Inflammatory macrophage treated with lipopolysaccharide for 4 hours (primary cell): ENCODE data around the gene MRPS15.
A peak's percentile ranks its signal among the peaks of the same experiment; 100 is the strongest.
"Not testable (repeated sequence)": the region's sequence is repeated elsewhere in the genome, so short reads cannot be mapped to it uniquely, and the experiment has no call there.

Source experiments
- DNase-seq: peaks from one replicate; pipeline ENCODE4 v3.0.0-alpha.2; 2020

MRPS15 gene

DNA sequence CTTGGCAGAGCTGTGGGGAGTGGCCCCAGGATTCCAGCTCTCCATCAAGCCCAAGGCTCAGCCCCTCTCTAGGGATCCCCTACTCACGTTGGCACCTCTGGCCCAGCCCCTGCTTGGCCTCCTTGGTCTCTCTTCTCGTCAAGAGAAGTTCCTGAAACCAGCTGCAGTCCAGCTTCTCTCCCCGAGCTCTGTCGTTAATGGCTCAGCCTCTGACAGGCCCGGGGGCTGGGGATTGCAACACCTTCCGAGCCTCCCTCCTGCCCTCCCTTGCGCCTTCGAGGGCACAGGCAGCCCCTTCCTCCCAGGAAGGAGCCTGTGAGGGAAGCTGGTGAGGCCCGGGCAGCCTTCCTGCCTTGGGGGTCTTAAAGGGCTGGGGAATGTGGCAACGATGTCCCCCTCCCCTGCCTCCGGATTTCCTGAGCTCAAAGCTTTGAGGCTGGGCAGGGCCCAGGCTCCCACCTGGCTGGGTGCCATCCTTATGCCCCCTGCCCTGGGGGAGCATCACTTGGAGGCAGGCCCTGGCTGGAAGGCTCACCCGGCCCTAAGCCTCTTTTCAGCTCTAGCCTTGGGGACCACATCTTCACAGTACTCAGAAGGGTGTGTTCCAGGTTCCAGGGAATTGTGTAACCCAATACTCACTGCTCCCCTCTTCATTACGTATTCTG, 18.7 kb upstream of the MRPS15 start, which contains the start of gene CSF3R:
CSF3R (minus strand) TSS at position 190 of the 665 bp plus-strand sequence. CDS start 3,417 bp downstream, outside the sequence.
- DNase-seq: peak; percentile 59

DNA sequence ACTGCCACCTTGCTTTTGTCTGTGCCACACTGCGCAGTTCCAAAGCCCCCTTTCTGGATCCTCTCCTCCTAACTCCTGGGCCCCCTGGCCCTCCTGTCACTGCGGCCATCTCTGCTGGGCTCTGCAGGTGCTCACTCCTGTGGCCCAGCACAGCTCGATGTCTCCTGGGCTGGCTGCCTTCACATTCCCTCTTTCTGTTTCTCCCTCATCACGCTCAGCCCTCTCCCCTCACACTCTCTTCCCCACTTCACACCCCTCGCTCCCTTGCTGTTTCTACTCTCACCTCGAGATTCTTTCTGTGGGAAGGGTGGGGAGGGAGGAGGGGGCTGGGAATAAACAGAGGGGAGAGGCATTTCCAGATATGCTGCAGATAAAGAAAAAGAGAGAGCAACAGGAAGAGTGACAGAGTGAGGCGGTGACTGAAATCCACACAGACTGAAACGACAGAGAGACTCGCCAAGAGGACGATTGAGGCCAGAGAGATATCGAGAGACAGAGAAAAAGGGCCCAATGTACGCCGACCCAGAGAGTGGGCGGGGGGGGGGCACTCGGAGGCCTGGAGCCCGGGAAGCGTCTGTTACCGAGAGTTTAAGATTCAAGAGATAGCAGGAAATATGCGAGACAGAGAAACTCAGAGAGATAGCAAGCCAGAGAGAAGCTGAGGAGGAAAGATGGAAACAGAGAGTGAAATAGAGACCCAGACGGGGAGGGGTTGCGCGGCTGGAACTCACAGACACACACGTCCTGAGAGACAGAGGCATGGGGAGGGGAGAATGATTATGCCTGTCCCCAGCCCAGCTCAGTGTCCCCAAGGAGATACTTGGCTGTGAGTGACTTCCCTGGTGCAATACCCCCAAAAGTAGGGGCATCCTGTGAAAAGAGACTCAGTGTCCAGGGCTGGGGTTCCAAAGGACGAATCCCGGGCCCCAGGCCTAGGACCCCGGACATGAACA, 17.9 kb upstream of the MRPS15 start:
- DNase-seq: peak; percentile 24

DNA sequence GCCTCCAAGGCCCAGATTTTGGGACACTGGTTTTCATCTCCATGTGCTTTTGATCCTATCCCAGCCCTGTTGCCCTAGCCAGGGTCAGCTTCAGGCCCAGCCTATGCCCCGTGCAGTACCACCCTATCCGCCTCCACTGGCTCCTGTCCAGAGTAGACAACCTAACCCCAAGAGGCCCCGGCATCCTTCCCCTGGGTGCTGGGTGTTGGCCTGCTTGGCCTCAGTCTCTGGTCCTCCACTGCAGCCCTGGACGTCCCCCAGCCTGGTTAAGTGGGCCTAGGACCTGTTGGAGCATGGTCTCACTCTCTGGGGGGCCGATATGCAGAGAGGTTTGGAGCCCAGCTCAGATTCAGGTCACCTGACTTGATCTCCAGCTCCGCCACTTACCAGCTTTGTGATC, 16.9 kb upstream of the MRPS15 start:
- no peak for DNase-seq

DNA sequence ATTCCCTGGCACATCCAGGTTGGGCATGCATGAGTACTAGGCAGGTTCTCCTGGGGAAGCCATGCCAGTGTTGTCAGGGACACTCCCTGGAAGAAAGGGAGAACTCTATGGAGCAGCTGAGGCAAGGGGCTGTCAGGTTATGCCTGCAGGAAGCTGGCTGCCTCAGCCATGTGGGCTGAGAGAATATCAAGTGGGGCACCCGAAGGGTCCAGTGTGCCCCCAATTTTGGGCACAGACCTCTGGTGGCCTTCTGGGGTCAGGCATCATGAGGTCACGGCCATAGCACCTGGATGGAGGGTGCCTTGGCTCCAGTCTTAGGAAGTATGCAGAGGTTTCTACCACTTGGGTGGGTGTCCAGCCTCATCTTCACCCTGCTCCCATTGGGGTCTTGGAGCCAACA, 16.0 kb upstream of the MRPS15 start:
- DNase-seq: no peak

DNA sequence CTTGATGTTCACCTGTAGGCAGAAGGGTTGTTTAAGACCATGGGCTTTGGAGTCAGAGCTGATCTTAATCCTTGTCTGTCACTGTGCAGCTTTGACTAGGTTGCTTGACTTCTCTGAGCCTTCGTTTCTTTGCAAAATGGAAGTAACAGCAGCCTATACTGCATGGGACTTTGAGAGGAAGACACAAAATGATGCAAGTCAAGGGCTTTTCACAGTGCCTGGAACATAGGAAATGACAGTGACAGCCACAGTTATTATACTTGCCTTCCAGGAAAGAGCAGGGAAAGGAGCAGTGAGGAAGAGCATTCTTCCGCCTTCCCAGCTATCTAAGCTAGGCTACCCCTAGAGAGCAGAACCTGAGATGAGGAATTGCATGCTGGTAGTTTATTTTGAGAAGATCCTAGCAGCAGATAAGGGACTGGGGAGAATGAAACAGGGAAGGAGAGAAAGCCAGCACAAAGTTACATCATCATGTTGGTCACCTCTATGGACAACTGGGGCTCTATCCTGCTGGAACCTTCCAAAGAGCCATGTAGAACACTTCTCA, 15.4 kb upstream of the MRPS15 start:
- peak; percentile 17 for DNase-seq

DNA sequence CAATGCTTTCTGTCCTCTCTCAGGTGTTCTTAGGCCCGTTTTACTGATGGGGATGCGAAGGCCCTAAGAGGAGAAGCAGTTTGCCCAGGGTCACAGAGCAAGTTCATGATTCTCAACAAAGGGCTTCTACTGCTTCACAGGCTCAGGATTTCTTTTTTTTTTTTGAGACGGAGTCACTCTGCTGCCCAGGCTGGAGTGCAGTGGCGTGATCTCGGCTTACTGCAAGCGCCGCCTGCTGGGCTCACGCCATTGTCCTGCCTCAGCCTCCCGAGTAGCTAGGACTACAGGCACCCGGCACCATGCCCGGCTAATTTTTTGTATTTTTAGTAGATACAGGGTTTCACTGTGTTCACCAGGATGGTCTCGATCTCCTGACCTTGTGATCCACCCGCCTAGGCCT, 13.4 kb upstream of the MRPS15 start:
- DNase-seq: not testable (repeated sequence)

DNA sequence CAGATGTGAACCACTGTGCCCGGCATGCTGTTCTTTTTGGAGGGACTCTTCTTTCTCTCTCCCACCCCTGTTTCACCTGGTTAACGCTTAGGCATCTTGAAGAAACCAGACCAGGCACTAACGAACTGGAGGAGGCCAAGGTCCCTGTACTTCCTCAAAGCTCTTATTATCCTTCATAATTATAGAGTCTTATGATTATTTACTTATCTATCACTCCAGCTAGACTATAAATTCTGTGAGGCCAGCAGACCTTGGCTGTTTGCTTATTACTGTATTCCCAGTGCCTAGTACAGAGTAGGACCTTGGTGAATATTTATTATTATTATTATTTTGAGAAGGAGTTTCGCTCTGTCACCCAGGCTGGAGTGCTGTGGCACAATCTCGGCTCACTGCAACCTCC, 12.8 kb upstream of the MRPS15 start:
- no peak for DNase-seq

DNA sequence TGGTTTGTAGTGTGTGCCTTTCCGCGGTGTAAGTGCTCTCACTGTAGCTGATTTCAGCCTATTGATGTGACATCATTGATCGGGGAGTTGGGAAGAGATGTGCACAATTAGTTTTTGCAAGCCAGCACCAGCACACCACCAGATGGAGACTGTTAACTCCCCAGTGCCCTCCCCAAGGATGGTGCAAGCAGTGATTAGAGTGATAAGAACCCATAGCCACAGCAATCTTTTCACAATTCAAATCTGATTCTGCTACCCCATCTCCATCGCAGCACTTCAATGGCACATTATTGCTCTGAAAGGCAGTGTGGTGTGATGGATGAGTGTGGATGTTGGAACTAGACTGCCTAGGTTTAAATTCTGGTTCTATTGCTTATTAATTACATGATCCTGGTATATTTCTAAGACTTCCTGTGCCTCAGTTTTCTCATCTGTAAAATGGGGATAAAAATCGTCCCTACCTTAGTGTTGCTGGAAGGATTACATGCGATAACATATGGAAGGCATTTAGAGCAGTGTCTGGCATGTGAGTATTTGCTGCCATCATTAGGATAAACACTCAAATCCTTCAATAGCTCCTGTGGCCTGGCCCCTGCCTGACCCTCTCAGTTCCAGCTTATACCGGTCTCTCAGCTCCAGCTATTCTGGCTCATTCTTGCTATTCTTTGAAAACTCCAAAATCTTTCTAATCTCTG, 11.9 kb upstream of the MRPS15 start:
- no peak for DNase-seq

DNA sequence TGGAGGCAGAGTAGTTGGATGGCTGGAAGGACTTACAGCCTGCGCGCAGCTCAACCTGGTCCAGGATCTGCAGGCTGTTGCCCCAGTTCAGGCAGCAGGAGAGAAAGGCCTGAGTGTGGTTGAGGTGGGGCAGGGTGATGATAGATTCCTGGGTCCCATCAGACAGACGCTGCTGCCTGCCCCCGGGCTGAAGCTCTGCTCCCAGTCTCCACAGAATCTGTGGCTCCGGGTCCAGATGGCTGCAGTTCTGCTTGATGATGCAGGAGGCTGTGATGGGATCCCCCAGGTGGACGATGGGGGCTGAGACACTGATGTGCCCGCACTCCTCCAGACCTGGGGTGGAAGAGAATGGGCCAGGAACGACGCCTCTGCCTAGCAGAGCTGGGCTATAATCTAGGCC, 11.2 kb upstream of the MRPS15 start:
- no peak for DNase-seq

DNA sequence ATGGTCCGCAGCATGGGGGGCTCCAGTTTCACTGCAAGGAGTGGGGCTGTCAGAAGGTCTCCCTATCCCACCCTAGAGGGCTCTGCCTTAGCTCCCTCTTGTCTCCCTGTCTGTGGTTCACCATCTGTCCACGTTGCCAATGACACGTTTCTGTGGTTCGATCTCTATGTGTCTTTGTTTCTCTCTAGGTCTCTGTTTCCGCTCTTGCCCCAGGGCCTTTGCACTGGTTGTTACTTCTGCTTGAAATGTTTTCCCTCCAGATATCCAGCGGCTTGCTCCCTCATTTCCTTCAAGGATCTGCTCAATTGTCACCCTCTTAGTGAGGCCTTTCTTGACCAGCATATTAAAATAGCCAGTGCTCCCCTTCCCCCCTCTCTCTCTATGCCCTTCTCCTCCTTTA, 8.5 kb upstream of the MRPS15 start:
- DNase-seq: no peak

DNA sequence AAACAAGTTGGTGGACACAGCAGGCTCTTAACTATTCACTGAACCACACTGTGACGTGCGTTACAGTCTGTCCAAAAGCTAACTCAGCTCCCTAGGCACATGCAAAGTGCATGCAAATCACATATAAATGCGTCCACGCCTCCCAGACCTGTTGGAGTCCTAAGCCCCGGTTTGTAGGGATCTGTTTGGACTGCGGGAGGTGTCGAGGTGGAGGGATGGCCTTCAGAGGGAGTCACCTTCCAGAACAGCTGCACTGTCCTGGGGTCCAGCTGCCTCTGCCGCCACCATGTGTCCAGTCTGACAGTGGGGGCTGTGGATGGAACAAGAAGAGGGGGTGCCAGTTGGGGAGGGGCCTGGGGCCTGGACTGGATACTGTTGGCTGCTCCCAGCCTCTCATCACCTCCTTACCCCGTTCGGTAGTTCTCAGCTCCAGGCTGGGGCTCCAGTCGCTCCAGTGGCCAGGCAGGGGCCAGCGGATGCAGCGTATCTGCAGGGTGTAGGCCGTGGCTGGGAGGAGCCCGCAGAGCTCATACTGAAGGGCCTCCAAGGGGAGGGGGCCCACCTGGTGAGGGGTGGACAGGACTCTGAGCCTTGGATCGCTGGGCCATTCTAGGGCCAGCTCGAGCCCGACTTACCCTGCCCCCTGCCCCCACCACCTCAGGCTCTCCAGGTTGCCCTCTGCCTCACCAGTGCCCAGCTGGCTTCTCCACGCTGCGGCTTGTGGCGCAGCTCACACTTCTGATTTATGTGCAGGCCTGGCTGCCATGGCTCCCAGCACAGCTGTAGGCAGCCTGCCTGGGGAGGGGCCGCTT, 7.9 kb upstream of the MRPS15 start:
- no peak for DNase-seq

DNA sequence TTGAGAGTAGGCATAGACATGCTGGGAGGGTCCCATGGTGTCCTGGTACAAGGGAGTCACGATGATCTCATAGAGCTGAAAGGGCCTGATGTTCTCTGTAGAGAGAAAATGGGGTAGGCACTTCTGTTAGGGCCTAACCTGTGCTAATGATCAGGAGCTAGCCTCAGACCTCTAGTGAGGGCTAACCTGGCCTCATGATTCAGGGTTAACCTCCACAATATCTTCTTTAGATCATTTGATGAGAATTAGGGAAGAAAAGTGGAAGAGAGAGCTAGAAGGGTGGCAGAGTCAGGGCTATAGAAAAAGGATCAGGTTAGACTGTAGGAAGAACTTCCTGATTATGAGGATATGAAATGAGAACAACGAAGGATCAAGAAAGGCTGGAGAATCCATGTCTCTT, 5.0 kb upstream of the MRPS15 start:
- no peak for DNase-seq

DNA sequence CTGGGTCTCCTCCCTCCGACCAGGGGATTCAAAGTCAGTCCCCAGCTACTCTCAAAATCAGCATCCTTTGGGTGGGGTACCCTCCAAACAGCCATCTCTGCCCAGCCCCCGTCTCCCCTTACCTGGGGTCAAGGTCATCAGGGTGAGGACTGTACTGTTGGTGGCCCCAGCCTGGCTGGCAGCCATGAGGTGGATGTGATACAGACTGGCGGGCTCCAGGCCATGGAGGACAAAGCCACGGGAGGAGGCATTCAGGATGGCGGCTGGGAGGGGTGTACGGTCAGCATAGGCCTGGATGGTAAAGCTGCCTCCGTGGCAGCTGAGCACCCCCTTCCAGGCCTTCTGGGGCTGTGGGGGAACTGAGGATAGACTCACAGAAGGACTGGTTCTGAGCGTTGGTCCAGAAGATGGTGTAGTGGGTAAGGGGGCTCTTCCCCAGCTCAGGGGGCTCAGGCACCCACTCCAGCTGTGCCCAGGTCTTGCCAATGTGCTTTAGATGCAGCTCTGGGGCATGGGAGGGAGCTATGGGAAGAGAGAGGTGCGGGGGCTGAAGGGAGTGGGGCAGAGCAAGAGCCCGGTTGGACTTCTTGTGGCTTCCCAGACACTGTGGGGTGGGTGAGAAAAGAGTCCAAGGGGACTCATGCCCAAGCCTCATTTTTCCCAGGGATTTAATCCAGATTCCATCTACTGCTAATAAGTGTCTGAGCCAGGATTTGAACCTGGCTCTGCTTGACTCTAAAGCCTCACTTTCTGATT, 3.7 kb upstream of the MRPS15 start:
- no peak for DNase-seq

DNA sequence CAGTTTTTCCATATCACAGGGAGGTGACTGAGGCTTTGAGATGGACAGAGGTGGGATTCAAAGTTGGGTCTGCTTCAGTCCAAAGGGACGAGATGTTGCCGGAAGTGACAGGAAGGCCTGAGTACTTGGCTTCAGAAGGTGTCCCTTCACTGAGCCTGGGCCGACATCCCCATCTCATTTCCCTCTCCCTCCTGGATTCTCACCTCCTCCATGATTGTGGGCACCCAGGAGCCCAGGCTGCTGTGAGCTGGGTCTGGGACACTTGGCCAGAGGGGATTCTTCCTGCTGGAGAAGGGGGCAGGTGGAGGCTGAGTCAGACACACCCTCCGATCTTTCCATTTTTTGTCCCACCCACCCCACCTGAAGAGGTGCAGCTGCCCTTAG, 2.8 kb upstream of the MRPS15 start:
- DNase-seq: no peak

DNA sequence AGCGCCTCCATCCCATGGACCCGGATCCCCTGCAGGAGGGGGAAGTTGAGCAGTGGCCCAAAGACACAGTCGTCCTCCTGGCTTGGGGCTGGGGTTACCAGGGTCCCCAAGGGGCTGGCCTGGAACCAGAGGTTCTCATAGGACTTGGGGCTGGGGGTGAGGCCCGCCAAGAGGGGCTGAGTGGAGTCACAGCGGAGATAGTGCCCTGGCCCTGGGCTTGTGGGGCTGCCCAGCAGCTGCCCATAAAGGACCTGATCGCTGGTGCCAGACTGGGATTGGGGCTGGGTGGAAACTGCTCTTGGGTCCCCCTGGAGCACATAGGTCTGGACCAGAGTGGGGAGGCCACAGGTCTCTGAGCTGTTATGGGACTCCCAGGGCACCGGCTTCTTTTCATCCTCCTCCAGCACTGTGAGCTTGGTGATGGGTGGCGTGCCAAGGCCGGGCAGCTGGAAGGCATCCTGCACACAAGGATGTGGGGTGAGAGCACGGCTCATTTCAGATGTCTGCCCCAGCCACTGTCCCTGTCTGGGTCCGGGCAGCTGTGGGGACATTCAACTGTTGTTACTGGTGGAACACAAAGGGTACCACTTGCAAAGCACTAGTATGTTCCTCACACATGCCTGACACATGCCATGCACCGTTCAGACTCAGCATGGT, 2.3 kb upstream of the MRPS15 start:
- DNase-seq: no peak

DNA sequence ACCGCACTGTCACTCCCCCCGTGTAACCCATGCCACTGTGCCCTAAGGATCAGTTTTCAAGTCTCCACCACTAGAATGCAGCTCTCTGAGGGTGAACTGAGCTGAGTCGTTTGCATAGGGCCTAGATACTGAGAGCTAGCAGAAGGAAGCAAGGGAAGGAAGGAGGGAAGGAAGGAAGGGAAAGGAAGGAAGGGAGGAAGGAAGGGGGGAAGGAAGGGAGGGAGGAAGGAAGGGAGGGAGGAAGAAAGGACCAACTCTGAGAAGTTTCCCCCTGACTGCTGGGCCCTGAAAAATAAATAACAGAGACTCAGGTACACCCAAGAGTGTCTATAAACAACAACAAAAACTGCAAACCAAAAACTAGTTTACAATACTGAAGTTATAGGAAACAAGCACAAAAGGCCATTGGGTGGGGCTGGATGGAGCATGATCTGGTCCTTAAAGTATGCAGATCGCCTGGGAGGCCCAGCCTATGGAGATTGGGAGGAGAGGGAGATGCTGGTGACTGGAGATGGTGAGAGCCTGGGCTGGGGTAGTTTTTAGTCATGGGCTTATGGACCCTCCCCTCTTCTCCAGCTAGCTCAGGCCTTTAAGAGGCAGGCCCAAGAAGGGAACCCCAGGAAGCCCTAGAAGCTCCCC, 1.7 kb upstream of the MRPS15 start:
- no peak for DNase-seq

DNA sequence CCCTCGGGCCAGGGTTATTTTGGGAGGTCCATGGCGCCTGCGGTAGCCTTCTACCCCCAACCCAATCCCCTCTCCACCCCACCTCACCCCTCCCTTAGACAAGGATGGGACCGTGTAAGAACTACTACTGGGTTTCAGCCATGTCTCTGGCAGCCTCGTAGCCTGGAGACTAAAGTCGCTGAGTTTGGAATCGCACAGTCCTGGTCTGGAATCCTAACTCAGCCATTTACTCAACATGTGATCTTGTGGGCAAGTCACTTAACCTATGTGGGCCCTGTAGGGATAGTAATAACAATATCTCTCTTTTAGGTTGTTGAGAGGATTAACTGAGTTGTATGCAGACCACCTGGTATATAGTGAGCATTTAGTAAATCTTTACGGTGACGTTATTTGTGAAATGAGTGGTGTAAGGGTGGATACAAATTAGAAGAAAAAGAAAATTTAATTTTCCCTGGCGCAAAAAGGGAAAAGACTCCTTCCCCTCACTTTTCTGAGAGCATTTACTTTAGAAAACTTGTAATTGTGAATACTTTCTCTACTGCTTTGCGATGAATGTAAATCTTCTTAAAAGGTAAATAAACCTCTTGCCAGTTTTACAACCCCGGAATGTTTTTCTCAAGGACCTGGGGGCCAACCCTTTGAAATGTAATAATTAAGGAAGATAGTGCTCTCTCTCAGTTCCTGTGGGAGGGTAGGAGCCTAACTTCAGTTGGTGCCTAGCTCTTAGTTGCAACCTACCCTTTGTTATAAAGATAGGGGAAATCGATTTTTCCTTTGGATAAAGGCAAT, 615 bp upstream of the MRPS15 start:
- no peak for DNase-seq

DNA sequence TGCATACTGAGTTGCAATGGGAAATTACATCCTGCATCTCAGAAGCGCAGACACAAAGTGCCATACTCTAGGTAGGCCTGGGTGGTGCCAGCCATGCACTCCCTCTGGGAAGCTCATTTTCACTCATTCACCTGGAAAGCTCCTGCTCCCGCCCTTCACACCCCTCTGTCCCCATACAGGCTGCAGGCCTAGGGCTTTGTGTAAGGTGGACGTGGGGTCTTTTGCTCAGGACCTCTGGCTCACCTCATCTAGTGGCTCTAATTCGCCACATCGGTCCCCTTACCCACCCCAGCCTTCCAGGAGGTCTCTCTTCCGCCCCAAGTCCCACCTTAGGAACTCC, 751 bp downstream of the MRPS15 start:
- DNase-seq: no peak

DNA sequence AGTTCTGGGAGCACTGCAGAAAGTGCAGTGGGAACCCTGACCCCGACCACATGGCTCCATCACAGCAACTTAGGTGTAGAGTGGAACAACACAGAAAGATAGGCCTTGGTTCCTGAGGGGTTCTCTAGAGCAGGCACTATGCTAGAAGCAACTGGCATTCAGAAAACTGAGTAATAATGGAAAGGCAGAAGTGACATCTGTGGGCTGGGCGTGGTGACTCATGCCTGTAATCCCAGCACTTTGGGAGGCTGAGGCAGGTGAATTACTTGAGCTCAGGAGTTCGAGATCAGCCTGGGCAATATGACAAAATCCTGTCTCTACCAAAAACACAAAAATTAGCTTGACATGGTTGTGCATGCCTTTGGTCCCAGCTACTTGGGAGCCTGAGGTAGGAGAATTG, 5.3 kb downstream of the MRPS15 start:
- peak; percentile 65 for DNase-seq

DNA sequence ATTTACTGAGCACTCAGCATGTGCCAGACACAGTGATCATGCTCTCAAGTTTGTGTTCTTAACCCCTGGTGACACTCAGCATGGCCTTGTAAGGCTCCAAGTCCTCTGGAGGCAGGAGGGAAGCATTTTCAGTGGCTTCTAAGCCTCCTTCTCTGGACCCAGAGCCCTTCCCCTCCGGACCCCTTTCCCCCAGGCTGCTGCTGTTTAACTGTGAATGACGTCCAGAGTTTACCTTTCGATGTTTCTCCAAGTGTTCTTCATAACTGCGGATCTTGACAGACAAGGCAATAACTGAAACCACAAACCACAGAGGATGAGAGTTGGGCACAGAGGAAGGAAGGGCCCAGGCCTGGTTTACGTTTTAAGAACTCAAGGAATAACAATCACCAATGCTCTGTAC, 6.5 kb downstream of the MRPS15 start:
- peak; percentile 34 for DNase-seq
